H1 (cell line): ENCODE data around the gene PRPF39. TPM values are rescaled to one million over a fixed set of nuclear protein-coding genes. Genes with fewer than 3 reads are reported as not detected.
A peak's percentile ranks its signal among the peaks of the same experiment; 100 is the strongest.

Experiments
- ASH2L ChIP-seq: fragments of 200-600, 300-600 bp; sonication (generic); IDR thresholded peaks from one replicate; pipeline ENCODE4 v1.7.1; 2017; ENCODE audit warnings: low read length
- ATF2 ChIP-seq: IDR thresholded peaks from 2 replicates; pipeline ENCODE4 v1.6.1; 2012; ENCODE audit warnings: low read length, inconsistent platforms
- ATF3 ChIP-seq: IDR thresholded peaks from 2 replicates; pipeline ENCODE4 v1.6.1; 2011; ENCODE audit warnings: low read depth, mild to moderate bottlenecking, low read length; ENCODE audit not compliant: insufficient read depth
- CEBPB ChIP-seq: IDR thresholded peaks from 2 replicates; pipeline ENCODE4 v1.6.1; 2012; ENCODE audit warnings: low read depth, low read length
- CHD2 ChIP-seq: IDR thresholded peaks from 2 replicates; pipeline ENCODE4 v1.6.1; 2012; ENCODE audit warnings: low read length, improper control_type of control experiment
- EGR1 ChIP-seq: IDR thresholded peaks from 2 replicates; pipeline ENCODE4 v1.6.1; 2011; ENCODE audit warnings: low read depth, low read length, borderline replicate concordance
- JUND ChIP-seq: IDR thresholded peaks from 2 replicates; pipeline ENCODE4 v1.6.1; 2011; ENCODE audit warnings: mild to moderate bottlenecking, improper control_type of control experiment, low read length
- KDM1A ChIP-seq: fragments of 200-600, 300-600 bp; sonication (generic); IDR thresholded peaks from 2 replicates; pipeline ENCODE4 v1.7.1; 2016; ENCODE audit warnings: mild to moderate bottlenecking, low read length, borderline replicate concordance
- KDM4A ChIP-seq: IDR thresholded peaks from one replicate; pipeline ENCODE4 v1.7.1; 2012; ENCODE audit warnings: low read depth, mild to moderate bottlenecking, moderate library complexity, low read length, inconsistent platforms; ENCODE audit not compliant: severe bottlenecking
- KDM5A ChIP-seq: fragments of 200-600 bp; IDR thresholded peaks from 2 replicates; pipeline ENCODE4 v1.7.1; 2012; ENCODE audit warnings: mild to moderate bottlenecking, low read length, inconsistent platforms, mixed read lengths
- MAX ChIP-seq: IDR thresholded peaks from 2 replicates; pipeline ENCODE4 v1.6.1; 2012; ENCODE audit warnings: inconsistent platforms
- NRF1 ChIP-seq: IDR thresholded peaks from 2 replicates; pipeline ENCODE4 v1.6.1; 2011; ENCODE audit warnings: mild to moderate bottlenecking, low read depth, low read length, improper control_type of control experiment
- RBBP5 ChIP-seq: IDR thresholded peaks from 2 replicates; pipeline ENCODE4 v1.7.1; 2012; ENCODE audit warnings: low read depth, mild to moderate bottlenecking, inconsistent platforms, low read length, moderate library complexity, borderline replicate concordance
- RNF2 ChIP-seq: fragments of 200-900, 300-1000 bp; sonication (generic); IDR thresholded peaks from 2 replicates; pipeline ENCODE4 v1.7.1; 2016; ENCODE audit warnings: borderline replicate concordance, low read depth, mild to moderate bottlenecking, antibody characterized with exemption, low read length; ENCODE audit not compliant: poor library complexity, severe bottlenecking; ENCODE audit errors: missing control alignments
- RXRA ChIP-seq: IDR thresholded peaks from 2 replicates; pipeline ENCODE4 v1.6.1; 2011; ENCODE audit warnings: low read depth, mild to moderate bottlenecking, low read length, moderate library complexity; ENCODE audit not compliant: insufficient read depth
- SIX5 ChIP-seq: IDR thresholded peaks from 2 replicates; pipeline ENCODE4 v1.6.1; 2011; ENCODE audit warnings: mild to moderate bottlenecking, low read depth, low read length
- SP1 ChIP-seq: IDR thresholded peaks from 2 replicates; pipeline ENCODE4 v1.6.1; 2011; ENCODE audit warnings: low read depth, low read length
- SP2 ChIP-seq: IDR thresholded peaks from 2 replicates; pipeline ENCODE4 v1.6.1; 2012; ENCODE audit warnings: mild to moderate bottlenecking, low read length, inconsistent platforms
- TAF1 ChIP-seq: IDR thresholded peaks from 2 replicates; pipeline ENCODE4 v1.6.1; 2011; ENCODE audit warnings: mild to moderate bottlenecking, low read depth, low read length
- TBP ChIP-seq: IDR thresholded peaks from 2 replicates; pipeline ENCODE4 v1.6.1; 2011; ENCODE audit warnings: low read depth, low read length, improper control_type of control experiment
- USF2 ChIP-seq: IDR thresholded peaks from 2 replicates; pipeline ENCODE4 v1.6.1; 2011; ENCODE audit warnings: low read length, improper control_type of control experiment
- polyA plus RNA-seq, 7 experiments: library from polyadenylated mRNA; depleted of rRNA in 3 of 7; stranded (reverse) in 5 of 7; unstranded in 2 of 7; fragments of >200 nt in 5 of 7; fragments of 200-250 nt in 2 of 7; gene quantifications; 1 replicate in 5 of 7; 2 replicates in 1 of 7; 4 replicates in 1 of 7; pipeline versions ENCODE4 v1.2.1 to v1.2.3, GENCODE V29; 2011 to 2013; ENCODE audit warnings: missing spikeins in 2 of 7, mixed read lengths in 2 of 7
- total RNA-seq: library from RNA; stranded (reverse); fragmentation: NEBNext Ultra II Directional; extraction: Animal tissue kit (Norgen Biotek cat#: 25700); gene quantifications from 2 replicates; pipeline ENCODE4 v1.2.1, GENCODE V29; 2021

The PRPF39 gene
- total and polyA plus RNA-seq, 2 of the 8 experiments (the other 6 are each of a cell fraction or from before 2014, with no cell fraction given), result 22.4 to 43.3 TPM

GRCh38 chr14:45083976-45084722 is at the start of gene PRPF39 (continued):
- TF ChIP-seq USF2, result peak; percentile 85
- TF ChIP-seq ATF2, result no peak
- TF ChIP-seq NRF1, result peak; percentile 88
- no peak for TF ChIP-seq RXRA
- peak; percentile 76 for TF ChIP-seq ATF3
- TF ChIP-seq CEBPB, result no peak
- TF ChIP-seq RBBP5, result peak; percentile 65; the same call in 1 of the 2 replicates
- peak; percentile 89 for TF ChIP-seq TAF1
- peak; percentile 52 for TF ChIP-seq KDM4A
- peak; percentile 96 for TF ChIP-seq ASH2L
- TF ChIP-seq MAX, result peak; percentile 89
- TF ChIP-seq RNF2, result no peak
- peak; percentile 74 for TF ChIP-seq TBP
- TF ChIP-seq SP1, result no peak
- TF ChIP-seq SIX5, result no peak
- no peak for TF ChIP-seq CHD2
- TF ChIP-seq KDM1A, result no peak
- TF ChIP-seq JUND, result no peak
- no peak for TF ChIP-seq SP2
- TF ChIP-seq KDM5A, result no peak
- 0 out of 2 replicates have a peak, but pooled peaks have one; percentile 18 for TF ChIP-seq EGR1
